ENCODE measurements around the gene NLRP5. TPM values are rescaled to one million over a fixed set of nuclear protein-coding genes. Genes with fewer than 3 reads are reported as not detected.
"Not testable (repeated sequence)": the region's sequence is repeated elsewhere in the genome, so short reads cannot be mapped to it uniquely, and the experiment has no call there.

Gene NLRP5
- total RNA-seq, 3 donors from 2014 or later: 0.44 to 0.98 TPM; not detected in 1

DNA sequence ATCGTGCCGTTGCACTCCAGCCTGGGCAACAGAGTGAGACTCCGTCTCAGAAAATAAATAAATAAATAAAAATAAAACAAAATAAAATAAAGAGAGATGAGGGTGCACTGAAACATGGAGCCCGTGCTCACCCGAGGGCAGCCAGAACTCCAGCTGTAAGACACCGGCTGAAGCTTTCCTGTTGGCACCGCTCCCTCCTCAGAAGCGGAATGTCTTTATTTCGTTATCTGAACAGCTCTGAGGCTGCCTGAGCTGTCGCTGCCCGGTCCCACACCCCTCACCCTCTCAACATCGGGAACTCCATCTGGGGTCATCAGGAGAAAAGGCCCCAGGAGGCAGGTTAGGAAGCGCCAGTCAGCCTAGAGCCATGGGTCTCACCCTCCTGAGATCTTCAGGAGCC is 110.1 kb downstream of the NLRP5 start:
- intact Hi-C loops (cut with DNase I; ENCODE audit: low total_unique reads): no loop called here
- TF ChIP-seq POLR2AphosphoS5 (IDR thresholded peaks at IDR 0.05): no peak
- no peak for TF ChIP-seq POLR2A (IDR thresholded peaks at IDR 0.05)
- TF ChIP-seq, protein P1, sequence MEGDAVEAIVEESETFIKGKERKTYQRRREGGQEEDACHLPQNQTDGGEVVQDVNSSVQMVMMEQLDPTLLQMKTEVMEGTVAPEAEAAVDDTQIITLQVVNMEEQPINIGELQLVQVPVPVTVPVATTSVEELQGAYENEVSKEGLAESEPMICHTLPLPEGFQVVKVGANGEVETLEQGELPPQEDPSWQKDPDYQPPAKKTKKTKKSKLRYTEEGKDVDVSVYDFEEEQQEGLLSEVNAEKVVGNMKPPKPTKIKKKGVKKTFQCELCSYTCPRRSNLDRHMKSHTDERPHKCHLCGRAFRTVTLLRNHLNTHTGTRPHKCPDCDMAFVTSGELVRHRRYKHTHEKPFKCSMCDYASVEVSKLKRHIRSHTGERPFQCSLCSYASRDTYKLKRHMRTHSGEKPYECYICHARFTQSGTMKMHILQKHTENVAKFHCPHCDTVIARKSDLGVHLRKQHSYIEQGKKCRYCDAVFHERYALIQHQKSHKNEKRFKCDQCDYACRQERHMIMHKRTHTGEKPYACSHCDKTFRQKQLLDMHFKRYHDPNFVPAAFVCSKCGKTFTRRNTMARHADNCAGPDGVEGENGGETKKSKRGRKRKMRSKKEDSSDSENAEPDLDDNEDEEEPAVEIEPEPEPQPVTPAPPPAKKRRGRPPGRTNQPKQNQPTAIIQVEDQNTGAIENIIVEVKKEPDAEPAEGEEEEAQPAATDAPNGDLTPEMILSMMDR (IDR thresholded peaks at IDR 0.05): no peak
- H3K27me3 ChIP-seq: no peaks in the 10 kb centered on the region
- DNase-seq (ENCODE audit: low spot score in 2 of 2): no peak
- H3K4me3 ChIP-seq: no peak overlapping the region
- no peaks in the 10 kb centered on the region for H3K36me3 ChIP-seq
- H3K4me1 ChIP-seq: no peaks in the 10 kb centered on the region
- H3K27ac ChIP-seq: no peak overlapping the region
- H3K9me3 ChIP-seq: no peaks in the 10 kb centered on the region

DNA sequence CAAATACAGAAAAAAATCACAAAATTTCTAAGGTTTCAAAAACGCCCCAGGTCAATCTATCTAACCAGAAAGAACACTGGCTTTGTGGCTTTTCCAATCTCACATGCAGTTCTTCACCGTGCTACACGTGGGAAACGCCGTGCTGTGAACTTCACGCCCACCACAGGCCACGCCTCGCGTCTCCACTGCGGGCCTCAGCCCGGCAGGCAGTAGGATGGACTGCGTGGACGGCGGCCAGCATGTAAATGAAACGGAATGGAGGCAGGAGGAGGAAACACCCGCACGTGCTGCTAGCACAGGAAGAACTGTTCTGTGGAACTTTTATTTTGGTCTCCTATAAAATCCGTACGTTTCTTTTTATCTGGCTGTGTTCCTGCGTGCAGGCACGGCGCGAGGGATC is 110.7 kb downstream of the NLRP5 start:
- no peaks in the 10 kb centered on the region for H3K4me1 ChIP-seq
- TF ChIP-seq POLR2A (IDR thresholded peaks at IDR 0.05): no peak
- no peak for TF ChIP-seq POLR2AphosphoS5 (IDR thresholded peaks at IDR 0.05)
- TF ChIP-seq, protein P1 (IDR thresholded peaks at IDR 0.05): no peak
- H3K27ac ChIP-seq: no peak overlapping the region
- no peaks in the 10 kb centered on the region for H3K27me3 ChIP-seq
- H3K9me3 ChIP-seq: no peaks in the 10 kb centered on the region
- no peak for DNase-seq (ENCODE audit: low spot score in 2 of 2)
- H3K36me3 ChIP-seq: no peaks in the 10 kb centered on the region
- H3K4me3 ChIP-seq: no peak overlapping the region
- intact Hi-C loops (cut with DNase I; ENCODE audit: low total_unique reads): no loop called here

DNA sequence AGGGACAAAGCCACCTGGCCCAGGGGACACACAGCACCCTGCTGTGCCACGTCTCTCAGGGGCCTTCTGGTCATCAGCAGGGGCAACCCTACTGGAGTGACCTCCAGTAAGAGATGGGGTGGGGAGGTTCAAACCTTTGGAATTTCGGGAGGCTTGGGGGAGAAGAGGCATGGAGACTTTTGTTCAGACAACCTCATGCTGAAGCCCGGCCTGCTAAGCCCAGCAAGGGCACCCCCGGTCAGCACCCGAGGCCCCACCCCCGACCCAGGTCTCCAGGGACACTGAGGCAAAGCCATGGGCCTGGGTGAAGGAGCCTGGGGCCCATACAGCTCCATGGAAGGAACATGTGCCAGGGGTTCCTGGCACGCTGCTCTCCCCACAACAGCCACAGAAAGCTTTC is 111.2 kb downstream of the NLRP5 start:
- no peaks in the 10 kb centered on the region for H3K4me1 ChIP-seq
- H3K36me3 ChIP-seq: no peaks in the 10 kb centered on the region
- intact Hi-C loops (cut with DNase I; ENCODE audit: low total_unique reads): no loop called here
- DNase-seq (ENCODE audit: low spot score in 2 of 2): no peak
- TF ChIP-seq POLR2A (IDR thresholded peaks at IDR 0.05) (no peak), POLR2AphosphoS5 (IDR thresholded peaks at IDR 0.05) (no peak)
- TF ChIP-seq, protein P1 (IDR thresholded peaks at IDR 0.05): no peak
- no peaks in the 10 kb centered on the region for H3K27me3 ChIP-seq
- H3K4me3 ChIP-seq: no peak overlapping the region
- H3K9me3 ChIP-seq: no peaks in the 10 kb centered on the region
- H3K27ac ChIP-seq: no peak overlapping the region

DNA sequence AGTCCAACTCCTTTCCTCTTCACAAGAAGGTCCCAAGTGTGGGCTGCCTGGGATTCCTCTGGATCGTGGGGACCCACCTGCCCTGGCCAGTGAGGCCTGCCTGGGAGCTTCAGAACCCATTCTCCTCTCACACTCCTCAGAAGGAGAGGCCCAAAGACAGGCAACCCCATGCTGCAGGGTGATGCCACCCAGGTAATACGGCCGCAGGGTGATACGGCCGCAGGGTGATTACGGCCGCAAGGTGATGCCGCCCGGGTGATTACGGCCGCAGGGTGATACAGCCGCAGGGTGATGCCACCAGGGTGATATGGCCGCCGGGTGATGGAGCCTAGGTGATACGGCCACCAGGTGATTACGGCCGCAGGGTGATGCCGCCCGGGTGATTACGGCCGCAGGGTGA is 111.7 kb downstream of the NLRP5 start:
- H3K27ac ChIP-seq; H3K9me3 ChIP-seq; H3K4me3 ChIP-seq; H3K36me3 ChIP-seq; intact Hi-C loops (cut with DNase I; ENCODE audit: low total_unique reads); DNase-seq (ENCODE audit: low spot score in 2 of 2); H3K27me3 ChIP-seq; H3K4me1 ChIP-seq: not testable (repeated sequence)

DNA sequence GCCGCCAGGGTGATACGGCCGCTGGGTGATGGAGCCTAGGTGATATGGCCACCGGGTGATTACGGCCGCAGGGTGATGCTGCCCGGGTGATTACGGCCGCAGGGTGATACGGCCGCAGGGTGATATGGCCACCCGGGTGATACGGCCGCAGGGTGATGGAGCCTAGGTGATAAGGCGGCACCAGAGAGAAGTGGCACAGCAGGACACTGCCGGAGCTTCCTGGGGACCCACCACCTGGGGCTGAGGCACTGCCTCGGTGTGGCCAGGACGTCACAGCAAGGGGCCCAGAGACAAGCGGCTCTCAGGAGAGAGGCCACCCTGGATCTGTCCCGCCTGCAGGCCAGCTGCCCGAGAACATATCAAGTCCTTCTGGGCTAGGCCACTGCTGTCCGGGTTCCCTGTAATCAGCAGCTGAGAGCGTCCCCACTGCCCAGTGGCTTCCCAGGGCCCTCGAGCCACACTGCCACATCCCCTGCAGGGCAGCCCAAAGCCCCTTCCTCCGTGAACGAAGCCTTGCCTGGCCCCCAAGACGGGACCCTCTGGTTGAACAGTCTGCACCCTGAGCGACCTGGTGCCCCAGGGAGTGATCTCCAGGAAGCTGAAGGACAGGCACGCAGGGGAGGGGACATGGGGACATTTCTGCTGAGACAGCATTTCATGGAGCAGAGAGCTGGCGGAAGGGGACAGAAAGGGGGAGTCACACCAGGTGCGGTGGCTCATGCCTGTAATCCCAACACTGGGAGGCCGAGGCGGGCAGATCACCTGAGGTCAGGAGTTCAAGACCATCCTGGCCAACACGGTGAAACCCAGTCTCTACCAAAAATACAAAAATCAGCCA is 112.4 kb downstream of the NLRP5 start:
- Histone ChIP-seq H3K27me3 (no peaks in the 10 kb centered on the region), H3K4me1 (no peaks in the 10 kb centered on the region), H3K27ac (no peak overlapping the region), H3K9me3 (no peaks in the 10 kb centered on the region), H3K36me3 (no peaks in the 10 kb centered on the region), H3K4me3 (no peak overlapping the region)
- no peak for DNase-seq (ENCODE audit: low spot score in 2 of 2)
- TF ChIP-seq POLR2AphosphoS5 (IDR thresholded peaks at IDR 0.05) (no peak), POLR2A (IDR thresholded peaks at IDR 0.05) (no peak)
- TF ChIP-seq, protein P1 (IDR thresholded peaks at IDR 0.05): no peak
- intact Hi-C loops (cut with DNase I; ENCODE audit: low total_unique reads): no loop called here
